GM20431 (cell line): ENCODE data around the gene LHPP.

ENCODE experiments used
- in situ Hi-C: fragments of 300-500 bp; cut with MseI, MboI; formaldehyde crosslinking; loops from one replicate; pipeline ENCODE4 v1.15.0; 2020; ENCODE audit warnings: low sequenced_read_pairs; ENCODE audit not compliant: unreplicated experiment

LHPP gene

DNA sequence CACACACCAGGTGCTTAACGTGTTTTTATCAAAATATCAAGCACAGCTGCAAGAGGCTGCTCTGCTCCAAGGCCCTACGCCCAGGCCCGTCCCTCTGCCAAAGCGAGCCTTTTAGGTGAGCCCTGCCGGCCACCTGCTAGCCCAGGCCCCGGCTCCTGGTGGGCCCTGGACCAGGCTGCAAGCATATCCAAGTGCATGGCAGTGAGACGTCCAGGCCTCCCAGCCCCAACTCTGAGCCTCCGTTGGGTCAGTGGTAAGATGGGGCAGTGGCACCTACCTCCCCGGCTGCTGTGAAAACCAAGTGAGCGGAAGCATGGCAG, 136.2 kb downstream of the LHPP start:
- in situ Hi-C loops = no loop called here

DNA sequence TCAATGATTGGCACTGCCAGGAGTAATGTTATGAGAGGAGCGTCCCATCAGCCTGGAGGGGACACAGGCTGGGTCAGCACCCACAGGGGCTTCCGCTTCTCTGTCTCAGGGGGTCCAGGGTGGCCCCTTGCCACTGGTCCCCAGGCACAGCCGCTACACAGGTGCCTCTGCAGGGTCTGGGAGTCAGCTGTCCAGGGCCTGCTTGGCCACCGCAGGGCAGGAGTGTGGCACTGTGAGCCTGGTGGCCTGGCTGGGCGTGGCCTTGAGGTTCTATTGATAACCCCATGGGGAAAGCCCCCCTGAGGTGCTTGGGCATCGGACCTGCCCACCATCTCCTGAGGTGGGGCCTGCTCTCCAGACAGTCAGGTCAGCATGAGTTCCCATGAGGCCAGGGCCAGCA, 136.6 kb downstream of the LHPP start:
- in situ Hi-C loops = no loop called here

DNA sequence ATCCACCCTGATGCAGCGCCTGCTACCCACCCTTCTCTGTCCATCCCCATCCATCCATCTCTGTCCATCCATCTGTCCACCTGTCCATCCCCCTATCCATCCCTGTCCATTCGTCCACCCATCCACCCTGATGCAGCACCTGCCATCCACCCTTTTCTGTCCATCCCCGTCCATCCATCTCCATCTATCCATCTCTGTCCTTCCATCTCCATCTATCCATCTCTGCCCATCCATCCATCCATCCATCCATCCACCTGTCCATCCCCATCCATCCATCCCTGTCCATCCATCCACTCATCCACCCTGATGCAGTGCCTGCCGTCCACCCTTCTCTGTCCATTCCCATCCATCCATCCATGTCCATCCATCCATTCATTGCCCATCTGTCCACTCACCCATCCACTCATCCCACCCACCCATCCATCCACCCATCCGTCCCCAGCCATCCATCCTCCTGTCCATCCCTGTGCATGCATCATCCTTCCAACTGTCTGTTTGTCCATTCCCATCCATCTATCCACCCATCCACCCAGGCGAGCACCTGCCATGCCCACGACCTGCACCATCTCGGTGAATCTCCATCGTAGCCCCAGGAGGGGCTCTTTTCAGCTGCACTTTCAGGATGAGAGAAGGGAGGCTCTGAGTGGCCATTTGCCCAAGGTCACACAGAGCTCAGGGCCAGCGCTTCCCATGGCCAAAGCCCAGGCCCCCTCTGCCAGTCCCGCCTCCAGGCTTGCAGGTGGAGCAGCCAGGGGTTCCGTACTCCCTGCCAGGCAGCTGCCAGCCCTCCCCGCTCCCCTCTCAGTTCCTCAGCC, 137.4 kb downstream of the LHPP start:
- in situ Hi-C loops = no loop called here

DNA sequence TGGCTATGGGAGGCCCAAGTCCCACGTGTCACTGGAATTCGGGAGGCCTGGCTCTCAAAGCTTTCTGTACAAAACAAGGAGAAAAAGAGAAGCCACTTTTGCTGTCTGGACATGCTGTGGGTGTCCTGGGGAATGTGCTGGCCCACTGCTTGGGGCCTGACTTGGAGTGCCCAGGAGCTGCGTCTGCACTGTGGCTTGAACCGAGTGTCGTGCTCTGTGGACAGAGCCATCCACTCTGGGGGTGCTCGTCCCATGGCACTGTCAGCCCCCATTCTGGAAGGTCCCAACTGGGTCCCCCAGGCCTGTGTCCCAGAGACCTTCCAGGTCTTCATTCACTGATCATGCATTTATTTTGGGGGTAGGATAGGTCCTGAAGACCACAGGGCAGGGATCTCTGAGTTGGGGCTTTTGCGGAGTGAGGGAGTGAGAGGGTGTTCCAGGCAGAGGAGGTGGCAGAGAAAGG, 138.0 kb downstream of the LHPP start:
- in situ Hi-C loops = no loop called here

DNA sequence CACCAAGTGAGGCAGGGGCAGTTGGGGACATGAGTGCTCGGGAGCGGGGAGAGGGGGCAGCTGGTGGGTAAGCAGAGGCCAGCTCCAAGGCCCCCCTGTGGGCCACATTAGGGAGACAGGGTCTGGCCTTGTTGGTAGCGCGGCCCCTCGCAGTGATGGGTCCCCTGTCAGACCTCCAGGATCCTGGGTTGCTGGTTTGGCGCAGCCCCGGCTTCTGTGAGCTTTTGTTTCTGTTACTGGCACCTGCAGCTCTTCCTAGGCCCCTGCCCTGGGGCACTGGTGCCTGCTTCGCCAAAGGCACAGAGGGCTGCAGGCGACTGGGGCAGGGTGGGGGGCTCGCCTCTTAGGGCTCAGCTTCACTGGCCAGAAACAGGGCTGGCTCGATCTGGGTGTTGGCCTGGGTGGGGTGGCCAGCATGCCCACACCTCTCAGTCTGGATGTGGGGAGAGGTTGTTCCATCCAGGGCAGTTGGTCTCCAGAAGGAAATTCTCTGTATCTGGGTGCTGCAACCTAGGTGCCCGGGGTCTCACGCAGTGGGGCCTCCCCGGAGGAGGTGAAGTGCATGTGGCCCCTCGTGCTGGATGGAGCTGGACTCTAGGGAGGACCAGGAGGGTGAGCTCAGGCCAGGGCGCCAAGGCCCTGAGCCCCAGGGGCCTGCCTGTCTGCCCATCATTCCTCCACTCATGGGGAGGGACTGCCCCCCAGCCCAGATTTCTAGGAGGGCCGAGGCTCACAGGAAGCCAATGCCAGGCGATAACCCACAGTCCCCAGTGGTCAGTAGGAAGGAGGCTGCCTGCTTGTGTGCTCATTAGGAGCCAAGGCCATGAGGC, 138.6 kb downstream of the LHPP start:
- in situ Hi-C loops = no loop called here

DNA sequence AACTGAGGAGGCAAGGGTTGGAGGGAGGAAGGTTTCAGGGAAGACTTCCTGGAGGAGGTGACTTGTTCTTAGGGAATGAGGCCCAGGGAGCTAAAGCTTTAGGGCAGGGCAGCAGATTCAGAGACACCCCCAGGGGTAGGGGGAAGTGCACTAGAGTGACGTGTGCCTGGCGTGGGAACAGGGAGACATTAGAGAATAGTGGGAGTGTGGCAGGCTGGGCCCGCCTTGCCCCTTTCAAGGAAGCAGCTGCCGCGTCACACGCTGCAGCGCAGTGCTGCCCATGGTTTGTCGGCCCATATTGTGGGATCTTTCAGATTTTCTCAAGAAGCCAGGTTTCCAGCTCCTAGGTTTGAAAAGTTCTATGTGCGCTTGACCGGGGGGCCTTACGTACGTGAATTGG, 139.4 kb downstream of the LHPP start:
- in situ Hi-C loops = no loop called here

DNA sequence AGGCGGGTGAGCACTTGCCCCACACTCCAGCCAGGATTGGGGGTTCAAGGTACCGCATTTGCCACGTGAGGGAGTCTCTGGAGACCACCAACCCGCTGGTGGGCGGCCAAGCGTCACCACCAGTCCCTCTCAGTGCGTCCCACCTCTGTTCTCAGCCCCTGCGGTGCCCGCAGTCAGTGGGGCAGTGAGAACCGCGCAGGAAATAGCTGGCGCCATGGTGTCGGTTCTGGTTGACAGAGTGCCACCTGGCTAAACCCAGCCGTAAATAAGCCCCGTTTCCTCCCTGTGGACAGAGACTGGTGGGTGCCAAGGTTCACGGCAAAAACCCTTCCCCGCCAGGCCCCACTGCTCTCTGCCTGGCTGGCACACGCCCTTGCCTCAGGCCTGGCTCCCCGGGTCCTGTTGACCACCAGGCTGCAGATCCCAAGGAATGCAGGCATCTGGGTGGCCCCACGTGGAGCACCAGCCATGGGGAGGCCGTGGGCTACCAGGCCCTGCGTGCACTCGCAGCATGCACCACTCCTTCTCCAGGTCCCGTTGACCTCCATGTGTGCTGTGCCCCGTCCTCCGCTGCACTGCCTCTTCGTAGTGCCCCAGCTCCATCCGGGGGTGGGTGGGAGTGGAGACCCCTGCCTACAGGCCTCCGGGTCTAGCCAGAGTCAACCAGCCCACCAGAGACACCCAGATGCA, 140.0 kb downstream of the LHPP start:
- in situ Hi-C loops = no loop called here

DNA sequence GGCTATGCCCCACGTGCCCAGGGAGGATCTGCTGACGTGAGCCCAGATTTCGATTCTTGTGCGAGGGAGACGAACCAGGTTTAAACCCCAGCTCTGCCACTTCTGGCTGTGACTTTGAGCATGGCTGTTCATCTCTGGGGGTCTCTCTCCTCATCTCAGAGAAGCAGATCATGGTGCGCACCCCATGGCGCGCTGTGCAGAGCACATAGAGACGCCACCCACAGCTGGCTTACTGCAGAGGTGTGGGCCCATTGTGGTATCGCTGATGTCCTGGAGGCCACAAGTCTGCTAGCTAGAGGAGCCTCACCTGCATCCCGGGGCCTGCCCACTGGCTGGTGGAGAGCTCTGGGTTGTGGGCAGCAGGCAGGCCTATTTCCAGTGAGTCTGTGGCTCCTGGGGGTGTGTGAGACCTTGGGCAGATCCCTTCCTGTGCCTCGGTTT, 140.5 kb downstream of the LHPP start:
- in situ Hi-C loops = no loop called here

DNA sequence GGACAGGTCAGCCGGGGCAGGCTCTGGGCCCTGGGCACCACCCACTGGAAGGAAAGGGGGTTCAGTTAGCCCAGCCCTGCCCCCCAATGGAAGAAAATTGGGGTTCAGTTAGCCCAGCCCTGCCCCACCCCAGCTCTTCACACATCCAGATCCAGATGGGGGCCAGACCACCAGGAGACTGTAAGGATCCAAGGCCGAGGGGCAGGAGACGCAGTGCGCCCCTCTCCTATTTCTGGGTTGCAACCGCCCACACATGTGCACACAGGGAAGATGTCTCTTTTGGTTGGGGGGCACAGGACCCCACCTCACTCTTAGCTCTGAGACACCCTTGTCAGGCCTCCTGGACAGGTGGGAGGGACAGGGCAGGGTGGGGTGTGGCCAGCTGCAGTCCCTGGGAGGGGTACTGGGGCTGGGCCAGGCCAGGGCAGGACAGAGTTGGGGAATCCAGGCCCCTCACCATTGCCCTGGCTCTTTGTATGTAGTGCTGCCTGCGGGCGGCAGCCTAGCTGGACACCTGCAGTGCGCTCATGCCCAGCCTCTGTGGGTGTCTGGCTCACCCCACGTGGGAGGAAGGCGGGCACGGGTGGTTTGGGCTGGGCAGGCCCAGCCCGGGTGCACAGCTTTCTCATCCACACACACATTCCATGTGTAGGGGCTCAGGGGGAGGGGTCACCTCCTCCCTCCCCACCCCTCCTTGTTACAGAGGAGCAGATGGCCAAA, 141.2 kb downstream of the LHPP start:
- in situ Hi-C loops = no loop called here

DNA sequence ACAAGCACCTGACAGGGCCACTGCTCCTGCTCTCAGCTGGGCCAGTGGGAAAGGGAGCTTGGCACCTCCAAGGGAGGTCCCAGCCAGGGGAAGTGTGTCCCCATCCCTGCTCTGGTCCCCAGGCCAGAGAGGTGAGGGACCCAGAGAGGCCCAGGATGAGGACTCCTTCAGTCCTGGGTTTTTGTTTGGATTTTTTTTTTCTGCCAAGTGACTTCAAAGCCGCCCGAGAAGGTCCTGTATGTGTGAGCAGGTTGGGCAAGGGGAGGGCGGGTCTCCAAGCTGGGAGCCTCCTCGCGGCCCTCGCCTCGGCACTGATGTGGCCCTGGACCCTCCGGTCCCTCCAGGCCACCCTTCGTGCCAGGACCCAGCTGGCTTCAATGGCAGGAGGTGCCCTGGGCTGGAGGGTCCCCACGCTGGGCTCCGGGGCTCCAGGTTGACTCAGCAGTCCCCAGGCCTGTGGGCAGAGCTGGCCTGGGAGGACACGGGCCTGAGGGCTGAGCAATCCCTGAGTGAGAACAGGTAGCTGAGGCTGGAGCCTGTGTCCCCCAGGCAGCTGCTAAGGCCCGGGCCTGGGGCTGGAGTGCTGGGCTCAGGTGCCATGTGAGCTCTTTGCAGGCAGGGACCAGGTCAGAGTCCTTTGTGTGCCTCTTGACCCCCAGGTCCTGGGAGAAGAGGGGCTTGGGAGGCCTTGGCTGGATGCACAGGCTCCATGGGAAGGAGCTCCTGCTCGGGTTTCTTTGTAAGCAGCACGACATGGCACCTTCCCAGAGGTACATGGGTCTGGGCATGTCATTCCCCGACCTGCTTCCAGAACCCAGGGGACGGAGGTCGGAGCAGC, 142.0 kb downstream of the LHPP start:
- in situ Hi-C loops = no loop called here

DNA sequence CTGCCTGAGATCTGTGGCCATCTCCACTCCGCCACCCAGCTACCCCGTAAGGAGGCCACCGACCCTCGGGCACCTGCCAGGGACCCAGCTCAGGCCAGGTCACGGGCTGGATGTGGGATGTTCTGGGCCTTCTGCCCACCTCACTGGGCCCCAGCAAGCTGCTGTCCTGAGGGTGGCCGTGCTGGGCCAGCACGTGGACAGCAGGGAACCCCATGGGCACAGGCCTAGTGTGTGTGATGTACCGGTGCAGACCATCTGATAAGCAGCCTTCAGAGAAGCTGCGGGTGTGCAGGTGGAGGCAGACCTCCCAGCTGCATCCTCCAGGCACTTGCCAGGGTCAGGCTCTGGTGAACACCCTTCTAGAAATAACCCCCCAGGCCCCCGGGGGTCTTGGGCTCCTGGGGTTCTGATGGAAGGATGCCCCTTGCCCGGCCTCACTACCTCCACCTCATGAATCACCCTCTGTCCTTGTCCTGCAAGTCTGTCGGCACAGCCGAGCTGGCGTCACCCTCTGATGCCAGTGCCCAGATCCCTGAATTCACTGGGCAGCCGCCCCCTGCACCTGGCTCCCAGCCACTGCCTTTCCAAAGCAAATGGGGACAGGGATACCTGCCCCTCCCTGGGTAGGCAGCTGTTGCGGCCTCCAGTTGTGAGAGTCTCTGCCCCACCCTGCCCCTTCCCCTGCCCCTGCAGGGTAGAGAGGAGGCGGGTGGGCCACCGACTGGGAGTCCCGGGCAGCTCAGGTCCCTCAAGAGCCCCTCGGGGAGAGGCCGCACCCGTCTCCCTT, 142.8 kb downstream of the LHPP start:
- in situ Hi-C loops = no loop called here

DNA sequence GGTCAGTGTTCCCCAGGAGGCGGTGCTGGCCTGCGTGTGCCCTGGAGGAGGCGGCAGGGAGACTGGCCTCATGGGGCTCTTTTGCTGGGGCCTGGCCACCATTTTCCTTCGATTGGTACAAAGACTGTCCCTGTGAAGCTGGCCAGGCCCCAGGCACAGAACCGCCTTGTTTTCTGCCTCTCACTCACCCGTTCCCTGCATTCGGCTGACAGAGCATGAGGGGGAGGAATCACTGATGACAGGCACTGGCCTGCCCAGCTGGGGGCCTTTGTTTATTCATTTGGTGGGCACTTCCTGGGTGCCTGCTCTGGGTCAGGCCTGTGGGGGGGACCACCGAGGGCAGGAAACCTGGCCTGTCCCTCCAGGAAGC, 143.4 kb downstream of the LHPP start:
- in situ Hi-C loops = no loop called here

DNA sequence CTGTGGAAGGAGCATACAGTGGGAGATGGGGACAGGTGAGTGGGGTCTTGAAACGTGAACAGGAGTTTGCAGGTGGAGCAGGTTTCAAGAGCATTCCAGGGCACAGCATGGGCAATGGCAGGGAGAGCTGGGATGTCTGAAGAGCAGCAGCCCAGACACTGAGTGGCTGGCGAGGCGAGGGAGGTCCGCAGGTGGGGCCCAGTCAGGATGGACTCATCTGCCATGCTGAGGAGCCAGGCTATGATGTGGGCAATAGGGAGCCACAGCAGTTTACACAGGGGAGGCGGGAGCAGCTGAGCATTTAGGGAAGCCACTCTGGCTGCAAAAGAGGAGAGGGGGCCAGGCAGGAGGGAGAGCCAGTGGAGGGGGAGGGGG, 143.8 kb downstream of the LHPP start:
- in situ Hi-C loops = no loop called here

DNA sequence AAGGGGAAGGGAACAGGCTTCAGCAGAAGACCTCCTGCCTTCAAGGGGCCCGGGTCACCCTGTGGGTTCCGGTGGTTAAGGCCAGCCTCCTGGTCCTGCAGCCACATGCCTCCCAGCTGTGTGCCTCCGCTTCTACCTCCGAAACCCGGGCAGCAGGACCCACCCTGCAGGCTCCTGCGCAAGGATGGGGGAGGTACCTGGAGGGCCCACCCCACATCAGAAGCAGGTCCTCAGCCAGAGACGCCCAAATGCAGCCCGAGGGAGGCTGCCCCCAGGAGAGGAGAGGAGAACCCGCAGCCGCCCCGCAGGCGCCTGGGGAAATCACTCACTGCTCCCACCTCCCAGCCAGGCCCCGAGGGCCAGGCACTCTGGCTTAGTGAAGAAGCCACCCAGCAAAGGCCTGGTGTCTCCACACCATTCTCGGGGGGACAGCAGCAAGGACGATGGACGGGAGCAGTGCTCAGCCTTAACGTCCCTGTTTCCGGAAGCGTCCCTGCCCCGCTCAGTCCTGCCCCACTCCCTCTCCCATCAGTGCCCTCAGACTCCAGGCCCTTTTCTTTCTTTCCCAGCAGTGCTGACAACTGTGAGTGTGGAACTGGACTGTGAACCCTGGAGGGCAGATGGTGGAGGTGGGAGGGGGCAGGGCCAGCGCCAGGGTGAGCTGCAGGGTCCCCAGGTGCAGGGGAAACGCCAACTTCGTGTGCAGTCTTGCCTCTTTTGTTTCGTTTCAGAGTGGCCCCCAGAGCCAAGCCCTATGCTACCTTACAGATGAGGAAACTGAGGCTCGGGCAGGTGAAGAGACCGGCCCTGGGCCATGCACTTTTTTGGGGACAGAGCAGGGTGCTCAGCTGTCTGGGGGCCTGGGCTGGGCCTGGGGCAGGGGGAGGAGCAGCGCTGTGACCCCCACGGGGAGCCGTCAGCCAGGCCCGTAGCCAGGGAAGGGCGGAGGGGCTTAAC, 144.5 kb downstream of the LHPP start:
- in situ Hi-C loops = no loop called here

DNA sequence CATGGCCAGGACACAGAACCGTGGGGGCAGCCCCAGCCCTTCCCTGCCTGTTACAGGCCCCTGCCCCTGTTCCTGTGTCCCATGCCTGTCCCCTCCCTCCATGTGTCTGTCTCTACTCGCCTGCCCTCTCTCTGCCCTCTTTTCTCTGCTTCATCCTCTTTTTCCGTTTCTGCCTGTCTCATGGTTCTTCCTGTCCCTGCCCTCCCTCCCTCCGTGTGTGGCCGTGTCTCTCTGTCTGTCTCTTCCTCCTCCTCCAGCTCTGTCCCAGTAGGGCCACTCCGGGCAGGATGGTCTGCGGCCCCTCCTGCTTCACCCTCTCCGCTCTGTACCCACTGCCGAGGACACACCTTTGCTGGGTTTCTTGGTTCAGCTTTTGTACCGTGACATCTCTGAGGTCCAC, 145.2 kb downstream of the LHPP start:
- in situ Hi-C loops = no loop called here

DNA sequence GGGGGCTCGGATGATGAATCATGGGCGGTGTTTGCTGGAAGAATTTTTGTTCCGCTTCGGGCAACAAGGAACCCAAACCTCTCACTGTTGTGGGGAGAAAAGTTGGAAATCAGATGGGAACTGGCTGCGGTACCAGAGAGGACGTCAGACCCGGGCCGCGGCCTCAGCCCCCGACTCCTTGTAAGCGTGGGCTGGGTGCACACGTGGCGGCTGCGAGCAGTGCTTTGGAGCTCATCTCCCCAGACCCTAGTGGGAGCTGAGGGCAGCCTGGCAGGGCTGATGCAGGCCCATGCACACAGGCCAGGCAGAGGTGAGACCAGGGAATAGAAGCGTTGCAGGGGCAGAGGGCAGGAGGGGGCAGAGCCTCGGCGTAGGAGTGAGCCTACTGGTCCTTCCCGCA, 146.1 kb downstream of the LHPP start:
- in situ Hi-C loops = no loop called here

DNA sequence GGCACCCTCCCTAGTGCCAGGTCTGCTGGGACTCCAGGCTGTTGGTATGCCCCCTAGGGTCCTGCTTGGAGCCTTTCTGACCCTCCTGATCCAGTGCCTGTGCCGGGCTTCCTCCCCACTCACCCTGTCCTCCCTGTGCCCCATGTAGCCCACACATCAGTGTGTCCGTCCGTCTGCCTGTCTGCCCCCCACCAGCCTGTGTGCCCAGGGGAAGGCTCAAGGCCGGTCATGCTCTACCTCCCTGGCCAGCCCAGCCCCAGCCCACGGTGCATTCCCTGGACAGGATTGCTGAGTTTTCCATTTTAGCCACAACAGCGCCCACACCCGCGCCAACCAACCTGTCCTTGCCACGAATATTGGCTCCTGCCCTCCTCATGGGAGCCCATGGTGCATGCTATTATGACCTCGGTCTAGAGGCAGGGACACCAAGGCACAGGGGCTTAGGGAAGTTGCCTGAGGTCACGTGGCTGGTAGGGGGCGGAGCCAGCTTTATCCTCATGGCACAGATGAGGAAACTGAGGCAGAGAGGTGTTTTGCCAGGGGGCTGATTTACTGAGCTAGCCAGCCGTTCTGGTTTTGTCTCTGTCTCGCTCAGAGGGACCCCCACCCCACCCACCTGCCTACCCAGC, 146.6 kb downstream of the LHPP start:
- in situ Hi-C loops = no loop called here
